HG03064 (cell line): ENCODE results near the gene SELENOV.

Experiments used
- ATAC-seq: cut with Tn5 transposase; IDR thresholded peaks from one replicate; pipeline ENCODE4 v1.9.1; 2021; ENCODE audit warnings: low read depth; ENCODE audit not compliant: unreplicated experiment

The SELENOV gene

GRCh38 chr19:39554701-39555311 lies 39.9 kb downstream of the SELENOV start:
- ATAC-seq = no peak

GRCh38 chr19:39555883-39556282 lies 40.9 kb downstream of the SELENOV start:
- no peak for ATAC-seq

GRCh38 chr19:39557811-39558623 lies 43.1 kb downstream of the SELENOV start:
- ATAC-seq = no peak

GRCh38 chr19:39558624-39559117 lies 43.7 kb downstream of the SELENOV start:
- no peak for ATAC-seq

- ATAC-seq = no peak
Observed at GRCh38 chr19:39563408-39563807, 48.5 kb downstream of the SELENOV start.

GRCh38 chr19:39566064-39566463 lies 51.1 kb downstream of the SELENOV start:
- no peak for ATAC-seq

GRCh38 chr19:39568604-39569003 lies 53.7 kb downstream of the SELENOV start:
- ATAC-seq = no peak
